SK-N-SH treated with all-trans-retinoic acid at 6 μM for 48 hours (cell line): Measurements from ENCODE around the gene BABAM2.

Experiments
- ARNTL ChIP-seq: fragments of 450-650 bp; formaldehyde crosslinking; IDR thresholded peaks from 2 replicates; pipeline ENCODE4 v1.5.0; 2020; ENCODE audit warnings: low read depth, mild to moderate bottlenecking, moderate library complexity, borderline replicate concordance
- CSDC2 ChIP-seq: fragments of 250-450 bp; sonication (Bioruptor Pico); IDR thresholded peaks from 2 replicates; pipeline ENCODE4 v1.5.0; 2020; ENCODE audit warnings: mild to moderate bottlenecking, moderate library complexity
- ESRRG ChIP-seq: fragments of 250-450 bp; sonication (Bioruptor Pico); IDR thresholded peaks from 2 replicates; pipeline ENCODE4 v1.6.1; 2021; ENCODE audit warnings: mild to moderate bottlenecking
- OSR1 ChIP-seq: fragments of 250-450 bp; sonication (Bioruptor Pico); IDR thresholded peaks from 2 replicates; pipeline ENCODE4 v1.8.0; 2022; ENCODE audit warnings: moderate library complexity, mild to moderate bottlenecking, inconsistent platforms
- PPARA ChIP-seq: fragments of 250-450 bp; sonication (Bioruptor Pico); IDR thresholded peaks from 2 replicates; pipeline ENCODE4 v1.5.0; 2020; ENCODE audit warnings: mild to moderate bottlenecking, borderline replicate concordance
- RARB ChIP-seq: fragments of 250-450 bp; sonication (Bioruptor Pico); IDR thresholded peaks from 2 replicates; pipeline ENCODE4 v1.8.0; 2021; ENCODE audit warnings: mild to moderate bottlenecking, moderate library complexity
- SNAI2 ChIP-seq: fragments of 250-450 bp; sonication (Bioruptor Pico); IDR thresholded peaks from 2 replicates; pipeline ENCODE4 v1.5.0; 2020; ENCODE audit warnings: mild to moderate bottlenecking, moderate library complexity
- TOX ChIP-seq: fragments of 250-450 bp; sonication (Bioruptor Pico); IDR thresholded peaks from 2 replicates; pipeline ENCODE4 v1.8.0; 2021; ENCODE audit warnings: mild to moderate bottlenecking, moderate library complexity, borderline replicate concordance
- ZFP30 ChIP-seq: fragments of 450-650 bp; formaldehyde crosslinking; IDR thresholded peaks from 2 replicates; pipeline ENCODE4 v1.5.0; 2022; ENCODE audit warnings: mild to moderate bottlenecking, moderate library complexity
- ZNF8 ChIP-seq: fragments of 450-650 bp; formaldehyde crosslinking; IDR thresholded peaks from 2 replicates; pipeline ENCODE4 v1.5.0; 2020; ENCODE audit warnings: mild to moderate bottlenecking, moderate library complexity
- TF ChIP-seq, protein P1 (sequence below): fragments of 250-450 bp; sonication (Bioruptor Pico); IDR thresholded peaks from 2 replicates; pipeline ENCODE4 v1.5.0; 2020; ENCODE audit warnings: mild to moderate bottlenecking, moderate library complexity
- TF ChIP-seq, protein P2 (sequence below): fragments of 250-450 bp; sonication (Bioruptor Pico); IDR thresholded peaks from 2 replicates; pipeline ENCODE4 v1.8.0; 2020; ENCODE audit warnings: mild to moderate bottlenecking, moderate library complexity, borderline replicate concordance
- TF ChIP-seq, protein P3 (sequence below): fragments of 250-450 bp; sonication (Bioruptor Pico); IDR thresholded peaks from 2 replicates; pipeline ENCODE4 v1.5.1; 2021; ENCODE audit warnings: mild to moderate bottlenecking, moderate library complexity
- TF ChIP-seq, protein P4 (sequence below): fragments of 250-450 bp; sonication (Bioruptor Pico); IDR thresholded peaks from 2 replicates; pipeline ENCODE4 v1.5.1; 2020; ENCODE audit warnings: low read depth, mild to moderate bottlenecking, moderate library complexity

DNA sequence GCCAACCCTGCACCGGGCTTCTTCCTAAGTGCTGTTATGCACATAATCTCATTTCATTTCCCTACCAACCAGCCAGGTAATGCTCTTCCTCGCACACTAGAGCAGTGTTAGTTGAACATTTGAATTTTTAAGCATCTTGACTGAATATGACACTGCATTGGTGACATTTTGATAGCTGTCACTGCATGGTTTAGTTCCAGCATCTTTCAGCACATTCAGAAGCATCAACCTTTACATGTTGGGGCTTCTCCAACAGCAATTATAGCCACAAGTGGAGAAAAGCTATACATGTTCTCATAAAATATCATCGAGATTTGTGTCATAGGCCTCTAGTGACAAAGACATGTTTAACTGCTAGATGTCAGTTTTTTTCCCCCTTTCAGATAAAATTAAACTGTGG, 272.0 kb downstream of the BABAM2 start:
- TF ChIP-seq, protein P1, sequence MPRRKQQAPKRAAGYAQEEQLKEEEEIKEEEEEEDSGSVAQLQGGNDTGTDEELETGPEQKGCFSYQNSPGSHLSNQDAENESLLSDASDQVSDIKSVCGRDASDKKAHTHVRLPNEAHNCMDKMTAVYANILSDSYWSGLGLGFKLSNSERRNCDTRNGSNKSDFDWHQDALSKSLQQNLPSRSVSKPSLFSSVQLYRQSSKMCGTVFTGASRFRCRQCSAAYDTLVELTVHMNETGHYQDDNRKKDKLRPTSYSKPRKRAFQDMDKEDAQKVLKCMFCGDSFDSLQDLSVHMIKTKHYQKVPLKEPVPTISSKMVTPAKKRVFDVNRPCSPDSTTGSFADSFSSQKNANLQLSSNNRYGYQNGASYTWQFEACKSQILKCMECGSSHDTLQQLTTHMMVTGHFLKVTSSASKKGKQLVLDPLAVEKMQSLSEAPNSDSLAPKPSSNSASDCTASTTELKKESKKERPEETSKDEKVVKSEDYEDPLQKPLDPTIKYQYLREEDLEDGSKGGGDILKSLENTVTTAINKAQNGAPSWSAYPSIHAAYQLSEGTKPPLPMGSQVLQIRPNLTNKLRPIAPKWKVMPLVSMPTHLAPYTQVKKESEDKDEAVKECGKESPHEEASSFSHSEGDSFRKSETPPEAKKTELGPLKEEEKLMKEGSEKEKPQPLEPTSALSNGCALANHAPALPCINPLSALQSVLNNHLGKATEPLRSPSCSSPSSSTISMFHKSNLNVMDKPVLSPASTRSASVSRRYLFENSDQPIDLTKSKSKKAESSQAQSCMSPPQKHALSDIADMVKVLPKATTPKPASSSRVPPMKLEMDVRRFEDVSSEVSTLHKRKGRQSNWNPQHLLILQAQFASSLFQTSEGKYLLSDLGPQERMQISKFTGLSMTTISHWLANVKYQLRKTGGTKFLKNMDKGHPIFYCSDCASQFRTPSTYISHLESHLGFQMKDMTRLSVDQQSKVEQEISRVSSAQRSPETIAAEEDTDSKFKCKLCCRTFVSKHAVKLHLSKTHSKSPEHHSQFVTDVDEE (CRISPR knock-in tag): no peak
- TF ChIP-seq ARNTL (CRISPR knock-in tag) (no peak), OSR1 (no peak), RARB (no peak), TOX (CRISPR knock-in tag) (no peak), ESRRG (CRISPR knock-in tag) (no peak), ZNF8 (CRISPR knock-in tag) (no peak), CSDC2 (no peak), ZFP30 (CRISPR knock-in tag) (no peak), SNAI2 (CRISPR knock-in tag) (no peak), PPARA (CRISPR knock-in tag) (no peak)
- TF ChIP-seq, protein P2, sequence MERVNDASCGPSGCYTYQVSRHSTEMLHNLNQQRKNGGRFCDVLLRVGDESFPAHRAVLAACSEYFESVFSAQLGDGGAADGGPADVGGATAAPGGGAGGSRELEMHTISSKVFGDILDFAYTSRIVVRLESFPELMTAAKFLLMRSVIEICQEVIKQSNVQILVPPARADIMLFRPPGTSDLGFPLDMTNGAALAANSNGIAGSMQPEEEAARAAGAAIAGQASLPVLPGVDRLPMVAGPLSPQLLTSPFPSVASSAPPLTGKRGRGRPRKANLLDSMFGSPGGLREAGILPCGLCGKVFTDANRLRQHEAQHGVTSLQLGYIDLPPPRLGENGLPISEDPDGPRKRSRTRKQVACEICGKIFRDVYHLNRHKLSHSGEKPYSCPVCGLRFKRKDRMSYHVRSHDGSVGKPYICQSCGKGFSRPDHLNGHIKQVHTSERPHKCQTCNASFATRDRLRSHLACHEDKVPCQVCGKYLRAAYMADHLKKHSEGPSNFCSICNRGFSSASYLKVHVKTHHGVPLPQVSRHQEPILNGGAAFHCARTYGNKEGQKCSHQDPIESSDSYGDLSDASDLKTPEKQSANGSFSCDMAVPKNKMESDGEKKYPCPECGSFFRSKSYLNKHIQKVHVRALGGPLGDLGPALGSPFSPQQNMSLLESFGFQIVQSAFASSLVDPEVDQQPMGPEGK (CRISPR knock-in tag): no peak
- TF ChIP-seq, protein P3, sequence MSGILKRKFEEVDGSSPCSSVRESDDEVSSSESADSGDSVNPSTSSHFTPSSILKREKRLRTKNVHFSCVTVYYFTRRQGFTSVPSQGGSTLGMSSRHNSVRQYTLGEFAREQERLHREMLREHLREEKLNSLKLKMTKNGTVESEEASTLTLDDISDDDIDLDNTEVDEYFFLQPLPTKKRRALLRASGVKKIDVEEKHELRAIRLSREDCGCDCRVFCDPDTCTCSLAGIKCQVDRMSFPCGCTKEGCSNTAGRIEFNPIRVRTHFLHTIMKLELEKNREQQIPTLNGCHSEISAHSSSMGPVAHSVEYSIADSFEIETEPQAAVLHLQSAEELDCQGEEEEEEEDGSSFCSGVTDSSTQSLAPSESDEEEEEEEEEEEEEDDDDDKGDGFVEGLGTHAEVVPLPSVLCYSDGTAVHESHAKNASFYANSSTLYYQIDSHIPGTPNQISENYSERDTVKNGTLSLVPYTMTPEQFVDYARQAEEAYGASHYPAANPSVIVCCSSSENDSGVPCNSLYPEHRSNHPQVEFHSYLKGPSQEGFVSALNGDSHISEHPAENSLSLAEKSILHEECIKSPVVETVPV (CRISPR knock-in tag): no peak
- TF ChIP-seq, protein P4, sequence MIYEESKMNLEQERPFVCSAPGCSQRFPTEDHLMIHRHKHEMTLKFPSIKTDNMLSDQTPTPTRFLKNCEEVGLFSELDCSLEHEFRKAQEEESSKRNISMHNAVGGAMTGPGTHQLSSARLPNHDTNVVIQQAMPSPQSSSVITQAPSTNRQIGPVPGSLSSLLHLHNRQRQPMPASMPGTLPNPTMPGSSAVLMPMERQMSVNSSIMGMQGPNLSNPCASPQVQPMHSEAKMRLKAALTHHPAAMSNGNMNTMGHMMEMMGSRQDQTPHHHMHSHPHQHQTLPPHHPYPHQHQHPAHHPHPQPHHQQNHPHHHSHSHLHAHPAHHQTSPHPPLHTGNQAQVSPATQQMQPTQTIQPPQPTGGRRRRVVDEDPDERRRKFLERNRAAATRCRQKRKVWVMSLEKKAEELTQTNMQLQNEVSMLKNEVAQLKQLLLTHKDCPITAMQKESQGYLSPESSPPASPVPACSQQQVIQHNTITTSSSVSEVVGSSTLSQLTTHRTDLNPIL (CRISPR knock-in tag): no peak
